A549 (cell line): Measurements from ENCODE around the gene REXO5. TPM values are rescaled to one million over a fixed set of nuclear protein-coding genes. Genes with fewer than 3 reads are reported as not detected.

Experiments
- ATAC-seq, 2 experiments: fragments of 200-7000 bp in 1 of 2; fragments of >200 bp in 1 of 2; cut with Nextera tagmentation in 1 of 2; cut with Tn5 transposase in 1 of 2; 3 replicates each; pipeline versions ENCODE4 v1.8.0 to v1.9.1; 2018 to 2020; ENCODE audit warnings: mild to moderate bottlenecking in 1 of 2, moderate library complexity in 1 of 2
- CTCF ChIA-PET: fragments of 300-600 bp; sonication (Branson Sonifier 250); formaldehyde crosslinking; extraction: SDS; loops from one replicate; lab custom pipeline; 2021; ENCODE audit warnings: antibody characterized with exemption, inconsistent platforms; lab: Yijun Ruan, JAX
- POLR2A ChIA-PET: fragments of 350-600 bp; formaldehyde crosslinking; extraction: SDS; loops from one replicate; lab custom pipeline; 2021; ENCODE audit warnings: antibody characterized with exemption, inconsistent platforms; lab: Yijun Ruan, JAX
- DNase-seq, 2 experiments: peaks; one replicate each; pipeline versions ENCODE4 v3.0.0 to v3.0.0-alpha.2; 2011 to 2016; ENCODE audit warnings: low read depth in 1 of 2, low spot score in 1 of 2
- FAIRE-seq: peaks from 2 replicates; lab custom pipeline; 2011; peaks lifted over from hg19 to GRCh38; lab: Jason Lieb, UNC
- H3K27ac ChIP-seq, 2 experiments: fragments of >200 bp; sonication (Bioruptor Twin); formaldehyde crosslinking; 3 replicates each; pipeline ENCODE4 v1.5.1; 2016 to 2017
- H3K4me1 ChIP-seq: fragments of >200 bp; sonication (Bioruptor Twin); formaldehyde crosslinking; 3 replicates; pipeline ENCODE4 v1.6.1; 2016
- H3K4me2 ChIP-seq: fragments of >200 bp; sonication (Bioruptor Twin); formaldehyde crosslinking; 3 replicates; pipeline ENCODE4 v1.6.1; 2016
- H3K4me3 ChIP-seq: fragments of >200 bp; sonication (Bioruptor Twin); formaldehyde crosslinking; 3 replicates; pipeline ENCODE4 v1.5.1; 2016
- H3K9me3 ChIP-seq: fragments of >200 bp; sonication (Bioruptor Twin); formaldehyde crosslinking; 3 replicates; pipeline ENCODE4 v1.6.1; 2016
- BHLHE40 ChIP-seq: IDR thresholded peaks from 2 replicates; pipeline ENCODE4 v1.6.1; 2012; ENCODE audit warnings: low read depth, low read length, inconsistent platforms
- CBX2 ChIP-seq: fragments of 200-600 bp; sonication (generic); IDR thresholded peaks from 2 replicates; pipeline ENCODE4 v1.6.1; 2016; ENCODE audit warnings: low read depth, mild to moderate bottlenecking, borderline replicate concordance
- CHD2 ChIP-seq: fragments of 150-350 bp; IDR thresholded peaks from 2 replicates; pipeline ENCODE4 v1.6.1; 2014; ENCODE audit warnings: low read length; ENCODE audit not compliant: partially characterized antibody
- EHMT2 ChIP-seq: fragments of 200-600 bp; sonication (generic); IDR thresholded peaks from 2 replicates; pipeline ENCODE4 v1.6.1; 2016; ENCODE audit warnings: antibody characterized with exemption, low read depth, mild to moderate bottlenecking, moderate library complexity
- ESRRA ChIP-seq: fragments of 150-350 bp; IDR thresholded peaks from 2 replicates; pipeline ENCODE4 v1.6.1; 2014; ENCODE audit warnings: mild to moderate bottlenecking, low read length, borderline replicate concordance
- FOSB ChIP-seq: fragments of 250-450 bp; sonication (Bioruptor Pico); IDR thresholded peaks from 2 replicates; pipeline ENCODE4 v1.5.0; 2020; ENCODE audit warnings: mild to moderate bottlenecking, moderate library complexity
- GATA3 ChIP-seq: IDR thresholded peaks from 2 replicates; pipeline ENCODE4 v1.6.1; 2012; ENCODE audit warnings: borderline replicate concordance
- HOXA7 ChIP-seq: fragments of 250-450 bp; sonication (Bioruptor Pico); IDR thresholded peaks from 2 replicates; pipeline ENCODE4 v1.5.0; 2020; ENCODE audit warnings: mild to moderate bottlenecking, moderate library complexity
- JUNB ChIP-seq: fragments of >200 bp; sonication (Bioruptor Twin); formaldehyde crosslinking; IDR thresholded peaks from 2 replicates; pipeline ENCODE4 v1.6.1; 2016
- KDM1A ChIP-seq: fragments of 200-600 bp; sonication (generic); IDR thresholded peaks from 2 replicates; pipeline ENCODE4 v1.6.1; 2016; ENCODE audit warnings: low read depth, mild to moderate bottlenecking
- MAFK ChIP-seq: fragments of 450-650 bp; IDR thresholded peaks from 2 replicates; pipeline ENCODE4 v1.6.1; 2014; ENCODE audit not compliant: partially characterized antibody
- NFE2L2 ChIP-seq: fragments of 150-350 bp; conservative IDR thresholded peaks from 2 replicates; pipeline ENCODE4 v1.6.1; 2014; ENCODE audit warnings: low read length
- POLR2A ChIP-seq: IDR thresholded peaks from 2 replicates; pipeline ENCODE4 v1.6.1; 2012; ENCODE audit warnings: mild to moderate bottlenecking, low read length
- POLR2AphosphoS2 ChIP-seq: conservative IDR thresholded peaks from 2 replicates; pipeline ENCODE4 v1.6.1; 2012; ENCODE audit warnings: low read length, improper control_type of control experiment, inconsistent platforms
- RAD21 ChIP-seq, 2 experiments: fragments of >200 bp in 1 of 2; sonication (Bioruptor Twin) in 1 of 2; formaldehyde crosslinking in 1 of 2; IDR thresholded peaks in 1 of 2; conservative IDR thresholded peaks in 1 of 2; 2 replicates in 1 of 2; 3 replicates in 1 of 2; pipeline ENCODE4 v1.6.1; 2012 to 2018; ENCODE audit warnings: inconsistent platforms in 1 of 2
- RARB ChIP-seq: fragments of 250-450 bp; sonication (Bioruptor Pico); IDR thresholded peaks from 2 replicates; pipeline ENCODE4 v1.8.0; 2021; ENCODE audit warnings: mild to moderate bottlenecking, moderate library complexity
- RFX5 ChIP-seq: fragments of 450-650 bp; IDR thresholded peaks from 2 replicates; pipeline ENCODE4 v1.7.1; 2014; ENCODE audit warnings: antibody characterized with exemption, mild to moderate bottlenecking, moderate library complexity
- TFCP2L1 ChIP-seq: fragments of 250-450 bp; sonication (Bioruptor Pico); IDR thresholded peaks from 2 replicates; pipeline ENCODE4 v1.5.0; 2021; ENCODE audit warnings: mild to moderate bottlenecking
- TP53 ChIP-seq: fragments of 250-450 bp; sonication (Bioruptor Pico); IDR thresholded peaks from 2 replicates; pipeline ENCODE4 v1.5.0; 2021; ENCODE audit warnings: mild to moderate bottlenecking, moderate library complexity
- ZNF302 ChIP-seq: fragments of 250-450 bp; sonication (Bioruptor Pico); IDR thresholded peaks from 2 replicates; pipeline ENCODE4 v1.9.0; 2021; ENCODE audit warnings: inconsistent platforms, mild to moderate bottlenecking, moderate library complexity
- WGBS: methylation state at CpG from one replicate; pipeline ENCODE4 v1.1.6; 2017; ENCODE audit errors: missing lambda C conversion rate; 5-methylcytosine and 5-hydroxymethylcytosine counted together
- polyA plus RNA-seq, 4 experiments: library from polyadenylated mRNA; depleted of rRNA in 3 of 4; stranded (reverse); fragments of >200 nt; fragmentation: RNase III in 1 of 4; extraction: RNeasy Plus Mini Kit Qiagen cat#74134 plus additional on column Dnase treatment in 1 of 4; gene quantifications; 2 replicates in 3 of 4; 3 replicates in 1 of 4; pipeline ENCODE4 v1.2.3, GENCODE V29; 2011 to 2017
- TF ChIP-seq, protein P1 (sequence below): IDR thresholded peaks from 2 replicates; pipeline ENCODE4 v1.6.1; 2012; ENCODE audit warnings: low read depth, borderline replicate concordance
- TF ChIP-seq, protein P2 (sequence below): fragments of >200 bp; sonication (Bioruptor Twin); formaldehyde crosslinking; IDR thresholded peaks from 3 replicates; pipeline ENCODE4 v1.5.1; 2016
- TF ChIP-seq, protein P3 (sequence below): fragments of 450-650 bp; IDR thresholded peaks from 2 replicates; pipeline ENCODE4 v1.6.1; 2014; ENCODE audit warnings: antibody characterized with exemption
- TF ChIP-seq, protein P4 (sequence below): fragments of >200 bp; sonication (Bioruptor Twin); formaldehyde crosslinking; IDR thresholded peaks from 2 replicates; pipeline ENCODE4 v1.6.1; 2016
- TF ChIP-seq, protein P5 (sequence below): fragments of 200-600 bp; sonication (generic); IDR thresholded peaks from 2 replicates; pipeline ENCODE4 v1.6.1; 2016; ENCODE audit warnings: antibody characterized with exemption, mild to moderate bottlenecking, moderate library complexity
- TF ChIP-seq, protein P6 (sequence below): IDR thresholded peaks from 2 replicates; pipeline ENCODE4 v1.6.1; 2012

The REXO5 gene
- polyA plus RNA-seq, 2 of the 4 experiments (the other 2 are of a cell fraction), result 4.0 to 5.1 TPM

DNA sequence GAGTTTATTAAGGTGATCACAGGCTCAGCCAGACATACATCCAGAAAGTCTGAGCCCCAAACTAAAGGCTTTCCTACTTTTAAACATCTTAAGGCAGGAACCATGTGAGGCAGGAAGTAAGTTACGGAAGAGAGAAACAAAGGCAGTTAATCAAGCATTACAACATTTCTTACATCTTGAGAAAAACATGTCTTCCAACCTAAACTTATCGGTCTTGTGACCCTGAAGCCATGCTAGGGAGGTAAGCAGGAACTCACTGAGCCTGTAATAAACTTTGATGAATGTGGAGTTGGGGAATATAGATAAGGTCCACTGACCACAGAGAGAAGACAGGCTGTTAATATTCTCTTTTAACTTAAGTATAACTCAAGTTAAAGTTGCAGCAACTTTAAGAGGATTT, 46.0 kb upstream of the REXO5 start:
- Histone ChIP-seq H3K27ac (no peak overlapping the region), H3K4me1 (peaks cover 16% of the 10 kb centered on the region; the same call in 2 of the 3 replicates), H3K4me2 (no peak overlapping the region), H3K4me3 (no peak overlapping the region), H3K9me3 (peaks cover 11% of the 10 kb centered on the region)
- CTCF ChIA-PET, result no interaction called here
- 79% methylated on average over 2 of the region's 2 CpGs for WGBS
- POLR2A ChIA-PET, result no interaction called here
- DNase-seq (no peak), ATAC-seq (no peak)
- TF ChIP-seq MAFK (no peak), ZNF302 (CRISPR knock-in tag) (no peak), CHD2 (no peak), BHLHE40 (no peak), RARB (no peak), TFCP2L1 (no peak), GATA3 (no peak), FOSB (no peak), JUNB (no peak), ESRRA (no peak)
- TF ChIP-seq, protein P1, sequence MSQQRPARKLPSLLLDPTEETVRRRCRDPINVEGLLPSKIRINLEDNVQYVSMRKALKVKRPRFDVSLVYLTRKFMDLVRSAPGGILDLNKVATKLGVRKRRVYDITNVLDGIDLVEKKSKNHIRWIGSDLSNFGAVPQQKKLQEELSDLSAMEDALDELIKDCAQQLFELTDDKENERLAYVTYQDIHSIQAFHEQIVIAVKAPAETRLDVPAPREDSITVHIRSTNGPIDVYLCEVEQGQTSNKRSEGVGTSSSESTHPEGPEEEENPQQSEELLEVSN, result no peak
- TF ChIP-seq, protein P2, sequence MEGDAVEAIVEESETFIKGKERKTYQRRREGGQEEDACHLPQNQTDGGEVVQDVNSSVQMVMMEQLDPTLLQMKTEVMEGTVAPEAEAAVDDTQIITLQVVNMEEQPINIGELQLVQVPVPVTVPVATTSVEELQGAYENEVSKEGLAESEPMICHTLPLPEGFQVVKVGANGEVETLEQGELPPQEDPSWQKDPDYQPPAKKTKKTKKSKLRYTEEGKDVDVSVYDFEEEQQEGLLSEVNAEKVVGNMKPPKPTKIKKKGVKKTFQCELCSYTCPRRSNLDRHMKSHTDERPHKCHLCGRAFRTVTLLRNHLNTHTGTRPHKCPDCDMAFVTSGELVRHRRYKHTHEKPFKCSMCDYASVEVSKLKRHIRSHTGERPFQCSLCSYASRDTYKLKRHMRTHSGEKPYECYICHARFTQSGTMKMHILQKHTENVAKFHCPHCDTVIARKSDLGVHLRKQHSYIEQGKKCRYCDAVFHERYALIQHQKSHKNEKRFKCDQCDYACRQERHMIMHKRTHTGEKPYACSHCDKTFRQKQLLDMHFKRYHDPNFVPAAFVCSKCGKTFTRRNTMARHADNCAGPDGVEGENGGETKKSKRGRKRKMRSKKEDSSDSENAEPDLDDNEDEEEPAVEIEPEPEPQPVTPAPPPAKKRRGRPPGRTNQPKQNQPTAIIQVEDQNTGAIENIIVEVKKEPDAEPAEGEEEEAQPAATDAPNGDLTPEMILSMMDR, result no peak
- TF ChIP-seq, protein P3, sequence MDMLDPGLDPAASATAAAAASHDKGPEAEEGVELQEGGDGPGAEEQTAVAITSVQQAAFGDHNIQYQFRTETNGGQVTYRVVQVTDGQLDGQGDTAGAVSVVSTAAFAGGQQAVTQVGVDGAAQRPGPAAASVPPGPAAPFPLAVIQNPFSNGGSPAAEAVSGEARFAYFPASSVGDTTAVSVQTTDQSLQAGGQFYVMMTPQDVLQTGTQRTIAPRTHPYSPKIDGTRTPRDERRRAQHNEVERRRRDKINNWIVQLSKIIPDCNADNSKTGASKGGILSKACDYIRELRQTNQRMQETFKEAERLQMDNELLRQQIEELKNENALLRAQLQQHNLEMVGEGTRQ, result no peak
- TF ChIP-seq, protein P4, sequence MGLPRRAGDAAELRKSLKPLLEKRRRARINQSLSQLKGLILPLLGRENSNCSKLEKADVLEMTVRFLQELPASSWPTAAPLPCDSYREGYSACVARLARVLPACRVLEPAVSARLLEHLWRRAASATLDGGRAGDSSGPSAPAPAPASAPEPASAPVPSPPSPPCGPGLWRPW, result no peak
- TF ChIP-seq, all 56 proteins: peak for 0
- no peak for FAIRE-seq

DNA sequence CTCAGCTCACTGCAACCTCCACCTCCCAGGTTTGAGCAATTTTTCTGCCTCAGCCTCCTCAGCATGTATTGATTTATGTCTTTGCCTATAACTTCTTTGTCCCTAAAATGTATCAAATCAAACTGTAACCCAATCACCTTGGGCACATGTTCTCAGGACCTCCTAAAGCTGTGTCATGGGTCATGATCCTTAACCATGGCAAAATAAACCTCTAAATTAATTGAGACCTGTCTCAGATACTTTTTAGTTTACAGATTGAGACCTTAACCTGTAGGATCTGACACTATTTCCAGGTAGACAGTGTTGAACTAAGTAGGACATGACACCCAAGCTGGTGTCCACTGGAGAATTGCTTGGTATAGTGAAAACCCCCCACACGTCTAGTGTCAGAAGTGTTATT, 45.2 kb upstream of the REXO5 start:
- FAIRE-seq, result no peak
- CTCF ChIA-PET, result no interaction called here
- H3K4me2 ChIP-seq, result no peak overlapping the region
- peaks cover 11% of the 10 kb centered on the region for H3K9me3 ChIP-seq
- H3K4me1 ChIP-seq, result peaks cover 20% of the 10 kb centered on the region; the same call in 2 of the 3 replicates
- TF ChIP-seq, protein P5, sequence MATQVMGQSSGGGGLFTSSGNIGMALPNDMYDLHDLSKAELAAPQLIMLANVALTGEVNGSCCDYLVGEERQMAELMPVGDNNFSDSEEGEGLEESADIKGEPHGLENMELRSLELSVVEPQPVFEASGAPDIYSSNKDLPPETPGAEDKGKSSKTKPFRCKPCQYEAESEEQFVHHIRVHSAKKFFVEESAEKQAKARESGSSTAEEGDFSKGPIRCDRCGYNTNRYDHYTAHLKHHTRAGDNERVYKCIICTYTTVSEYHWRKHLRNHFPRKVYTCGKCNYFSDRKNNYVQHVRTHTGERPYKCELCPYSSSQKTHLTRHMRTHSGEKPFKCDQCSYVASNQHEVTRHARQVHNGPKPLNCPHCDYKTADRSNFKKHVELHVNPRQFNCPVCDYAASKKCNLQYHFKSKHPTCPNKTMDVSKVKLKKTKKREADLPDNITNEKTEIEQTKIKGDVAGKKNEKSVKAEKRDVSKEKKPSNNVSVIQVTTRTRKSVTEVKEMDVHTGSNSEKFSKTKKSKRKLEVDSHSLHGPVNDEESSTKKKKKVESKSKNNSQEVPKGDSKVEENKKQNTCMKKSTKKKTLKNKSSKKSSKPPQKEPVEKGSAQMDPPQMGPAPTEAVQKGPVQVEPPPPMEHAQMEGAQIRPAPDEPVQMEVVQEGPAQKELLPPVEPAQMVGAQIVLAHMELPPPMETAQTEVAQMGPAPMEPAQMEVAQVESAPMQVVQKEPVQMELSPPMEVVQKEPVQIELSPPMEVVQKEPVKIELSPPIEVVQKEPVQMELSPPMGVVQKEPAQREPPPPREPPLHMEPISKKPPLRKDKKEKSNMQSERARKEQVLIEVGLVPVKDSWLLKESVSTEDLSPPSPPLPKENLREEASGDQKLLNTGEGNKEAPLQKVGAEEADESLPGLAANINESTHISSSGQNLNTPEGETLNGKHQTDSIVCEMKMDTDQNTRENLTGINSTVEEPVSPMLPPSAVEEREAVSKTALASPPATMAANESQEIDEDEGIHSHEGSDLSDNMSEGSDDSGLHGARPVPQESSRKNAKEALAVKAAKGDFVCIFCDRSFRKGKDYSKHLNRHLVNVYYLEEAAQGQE, result no peak
- no peak for TF ChIP-seq POLR2A
- no peak for TF ChIP-seq CBX2
- no peak for TF ChIP-seq TFCP2L1
- no peak for TF ChIP-seq KDM1A
- no peak for TF ChIP-seq EHMT2
- no peak for TF ChIP-seq RAD21 (conservative IDR thresholded peaks at IDR 0.05 in 1 of 2, IDR thresholded peaks at IDR 0.05 in 1 of 2)
- TF ChIP-seq HOXA7 (CRISPR knock-in tag), result no peak
- TF ChIP-seq TP53 (CRISPR knock-in tag), result no peak
- TF ChIP-seq POLR2AphosphoS2, result no peak
- no peak for TF ChIP-seq NFE2L2
- TF ChIP-seq RFX5, result no peak
- TF ChIP-seq, protein P6, sequence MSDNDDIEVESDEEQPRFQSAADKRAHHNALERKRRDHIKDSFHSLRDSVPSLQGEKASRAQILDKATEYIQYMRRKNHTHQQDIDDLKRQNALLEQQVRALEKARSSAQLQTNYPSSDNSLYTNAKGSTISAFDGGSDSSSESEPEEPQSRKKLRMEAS, result no peak
- TF ChIP-seq, all 56 proteins: peak for 0
- ATAC-seq, result no peak
- no peak for DNase-seq
- H3K4me3 ChIP-seq, result no peak overlapping the region
- POLR2A ChIA-PET, result no interaction called here
- 57% methylated on average over 1 of the region's 1 CpG for WGBS
- H3K27ac ChIP-seq, result no peak overlapping the region
